Upper lobe of right lung (tissue), 1 donor: ENCODE measurements around the gene KLHL22. TPM values are rescaled to one million over a fixed set of nuclear protein-coding genes. Genes with fewer than 3 reads are reported as not detected.
A peak's percentile ranks its signal among the peaks of the same experiment; 100 is the strongest.

Experiments used
- ATAC-seq: fragments of 200-7000 bp; cut with Tn5 transposase; one replicate; pipeline ENCODE4 v1.9.1; 2020; ENCODE audit warnings: mild to moderate bottlenecking, moderate library complexity
- DNase-seq: peaks from one replicate; pipeline ENCODE4 v3.0.0-alpha.2; 2020
- H3K27ac ChIP-seq: fragments of 200-600 bp; one replicate; pipeline ENCODE4 v1.8.0; 2022
- H3K27me3 ChIP-seq: fragments of 200-600 bp; one replicate; pipeline ENCODE4 v1.8.0; 2022; ENCODE audit warnings: mild to moderate bottlenecking
- H3K36me3 ChIP-seq: fragments of 200-600 bp; one replicate; pipeline ENCODE4 v1.8.0; 2022
- H3K4me1 ChIP-seq: fragments of 200-600 bp; one replicate; pipeline ENCODE4 v1.8.0; 2022
- H3K4me3 ChIP-seq: fragments of 200-600 bp; one replicate; pipeline ENCODE4 v1.8.0; 2022; ENCODE audit warnings: mild to moderate bottlenecking
- H3K9me3 ChIP-seq: fragments of 200-600 bp; one replicate; pipeline ENCODE4 v1.8.0; 2022
- CTCF ChIP-seq: fragments of 200-600 bp; IDR thresholded peaks from one replicate; pipeline ENCODE4 v1.8.0; 2022; ENCODE audit warnings: antibody characterized with exemption
- intact Hi-C: fragments of 100-400 bp; cut with DNase I; formaldehyde crosslinking; loops from one replicate; pipeline ENCODE4 v1.11.0; 2022
- total RNA-seq: library from RNA; stranded (reverse); fragmentation: NEBNext Ultra II Directional; extraction: Animal tissue kit (Norgen Biotek cat#: 25700); gene quantifications from one replicate; pipeline ENCODE4 v1.2.1, GENCODE V29; 2021
- donor health status: DM: no; HTN: yes; CAD: no; lungs with severe emphysema.

Gene KLHL22
- total RNA-seq, 1 donor from 2014 or later, result 23.3 TPM

- no peak for DNase-seq
- no peak for TF ChIP-seq CTCF
- intact Hi-C loops, result no loop called here
- Histone ChIP-seq H3K4me1 (peaks cover 13% of the 10 kb centered on the region), H3K36me3 (peaks cover 11% of the 10 kb centered on the region), H3K27me3 (no peaks in the 10 kb centered on the region), H3K4me3 (no peak overlapping the region), H3K27ac (no peak overlapping the region), H3K9me3 (no peaks in the 10 kb centered on the region)
- no peak for ATAC-seq
These were observed 29.9 kb downstream of the KLHL22 start for GRCh38 chr22:20465759-20466077.

GRCh38 chr22:20464912-20465758, 30.5 kb downstream of the KLHL22 start:
- DNase-seq (peak; percentile 51), ATAC-seq (no peak)
- Histone ChIP-seq H3K36me3 (peaks cover 13% of the 10 kb centered on the region), H3K27ac (no peak overlapping the region), H3K9me3 (no peaks in the 10 kb centered on the region), H3K4me3 (no peak overlapping the region), H3K4me1 (peaks cover 13% of the 10 kb centered on the region), H3K27me3 (no peaks in the 10 kb centered on the region)
- intact Hi-C loops, result no loop called here
- TF ChIP-seq CTCF, result no peak

GRCh38 chr22:20464096-20464614, 31.4 kb downstream of the KLHL22 start:
- intact Hi-C loops, result no loop called here
- peaks cover 13% of the 10 kb centered on the region for H3K4me1 ChIP-seq
- no peak overlapping the region for H3K4me3 ChIP-seq
- no peaks in the 10 kb centered on the region for H3K27me3 ChIP-seq
- TF ChIP-seq CTCF, result no peak
- peaks cover 18% of the 10 kb centered on the region for H3K36me3 ChIP-seq
- H3K27ac ChIP-seq, result peak overlapping the region; percentile 73
- DNase-seq, result peak; percentile 46
- no peak for ATAC-seq
- H3K9me3 ChIP-seq, result no peaks in the 10 kb centered on the region

GRCh38 chr22:20463324-20464095, 32.1 kb downstream of the KLHL22 start:
- peak; percentile 19 for DNase-seq
- peak; percentile 65 for ATAC-seq
- TF ChIP-seq CTCF, result no peak
- H3K36me3 ChIP-seq, result peaks cover 18% of the 10 kb centered on the region
- peaks cover 13% of the 10 kb centered on the region for H3K4me1 ChIP-seq
- no peaks in the 10 kb centered on the region for H3K9me3 ChIP-seq
- no peaks in the 10 kb centered on the region for H3K27me3 ChIP-seq
- intact Hi-C loops, result no loop called here
- H3K4me3 ChIP-seq, result no peak overlapping the region
- peak overlapping the region; percentile 73 for H3K27ac ChIP-seq

- no peak for TF ChIP-seq CTCF
- Histone ChIP-seq H3K36me3 (peaks cover 26% of the 10 kb centered on the region), H3K27ac (no peak overlapping the region), H3K9me3 (no peaks in the 10 kb centered on the region), H3K4me1 (peaks cover 19% of the 10 kb centered on the region), H3K4me3 (no peak overlapping the region), H3K27me3 (no peaks in the 10 kb centered on the region)
- peak; percentile 26 for DNase-seq
- no peak for ATAC-seq
- intact Hi-C loops, result loop anchor here (5.0 kb wide), 1 partner anchor 43 kb away; no protein-coding TSS in a partner anchor
These were observed 35.7 kb downstream of the KLHL22 start for GRCh38 chr22:20459862-20460261.
